HepG2 (cell line): ENCODE data around the gene CRHR1. TPM values are rescaled to one million over a fixed set of nuclear protein-coding genes. Genes with fewer than 3 reads are reported as not detected.

Experiments
- ATAC-seq: fragments of 200-7000 bp; cut with Tn5 transposase; 3 replicates; pipeline ENCODE4 v1.9.1; 2020; ENCODE audit warnings: mild to moderate bottlenecking, moderate library complexity
- BruUV-seq: library from RNA; stranded (reverse); fragments of 400-500 nt; replicated peaks from 2 replicates; lab custom pipeline; 2021; lab: Mats Ljungman, UMichigan
- CTCF ChIA-PET: fragments of 300-600 bp; formaldehyde crosslinking; extraction: SDS; loops from one replicate; lab custom pipeline; 2021; ENCODE audit warnings: low total read pairs, inconsistent platforms, low intra/inter-chr PET ratio; lab: Yijun Ruan, JAX
- POLR2A ChIA-PET: fragments of 350-600 bp; sonication (Branson Sonifier 250); formaldehyde crosslinking; loops from one replicate; lab custom pipeline; 2020; ENCODE audit warnings: antibody characterized with exemption, inconsistent platforms; lab: Yijun Ruan, JAX
- DNase-seq: peaks from one replicate; pipeline ENCODE4 v3.0.0-alpha.2; 2015; ENCODE audit warnings: low spot score
- FAIRE-seq: peaks from 3 replicates; lab custom pipeline; 2011; peaks lifted over from hg19 to GRCh38; lab: Jason Lieb, UNC
- H2AFZ ChIP-seq: one replicate; pipeline ENCODE4 v1.6.1; 2011; ENCODE audit warnings: low read length, inconsistent platforms
- H3K27ac ChIP-seq: fragments of 300-600 bp; 3 replicates; pipeline ENCODE4 v1.8.0; 2011; ENCODE audit warnings: mixed run types, mild to moderate bottlenecking, mixed read lengths, low read length, inconsistent platforms; ENCODE audit not compliant: insufficient read depth; ENCODE audit errors: extremely low read length
- H3K27me3 ChIP-seq, 2 experiments: fragments of 200-600 bp in 1 of 2; 2 replicates in 1 of 2; 3 replicates in 1 of 2; pipeline versions ENCODE4 v1.6.0 to v1.8.0; 2011; ENCODE audit warnings: low read length in 2 of 2, mild to moderate bottlenecking in 2 of 2, moderate library complexity in 2 of 2, inconsistent platforms in 1 of 2; ENCODE audit not compliant: insufficient read depth in 2 of 2, control insufficient read depth in 1 of 2
- H3K36me3 ChIP-seq, 2 experiments: fragments of 200-600 bp in 1 of 2; replicated peaks in 1 of 2; 2 replicates in 1 of 2; 3 replicates in 1 of 2; pipeline versions ENCODE4 v1.5.1 to v1.8.0; 2011; ENCODE audit warnings: low read length in 2 of 2, inconsistent platforms in 1 of 2; ENCODE audit not compliant: insufficient read depth in 2 of 2, control insufficient read depth in 1 of 2
- H3K4me1 ChIP-seq: 2 replicates; pipeline ENCODE4 v1.5.1; 2012; ENCODE audit warnings: low read length, inconsistent platforms; ENCODE audit not compliant: insufficient read depth
- H3K4me2 ChIP-seq: 2 replicates; pipeline ENCODE4 v1.6.0; 2011; ENCODE audit warnings: low read depth, low read length, inconsistent platforms
- H3K4me3 ChIP-seq, 3 experiments: fragments of 200-600 bp in 1 of 3; sonication (generic), shearing (Covaris generic) in 1 of 3; replicated peaks in 1 of 3; 2 replicates each; pipeline ENCODE4 v1.5.1; 2011 to 2016; ENCODE audit warnings: low read length in 3 of 3, inconsistent platforms in 2 of 3, low read depth in 2 of 3, mild to moderate bottlenecking in 2 of 3, control low read depth in 1 of 3, mixed read lengths in 1 of 3; ENCODE audit not compliant: insufficient read depth in 1 of 3
- H3K79me2 ChIP-seq: one replicate; pipeline ENCODE4 v1.6.1; 2011; ENCODE audit warnings: low read length, inconsistent platforms; ENCODE audit not compliant: insufficient read depth
- H3K9ac ChIP-seq: 2 replicates; pipeline ENCODE4 v1.6.0; 2011; ENCODE audit warnings: mild to moderate bottlenecking, low read depth, low read length, inconsistent platforms; ENCODE audit not compliant: insufficient read depth
- H3K9me3 ChIP-seq: 2 replicates; pipeline ENCODE4 v1.5.1; 2012; ENCODE audit warnings: mild to moderate bottlenecking, low read length
- H4K20me1 ChIP-seq: 2 replicates; pipeline ENCODE4 v1.6.0; 2011; ENCODE audit warnings: inconsistent platforms, mild to moderate bottlenecking, low read length, moderate library complexity; ENCODE audit not compliant: insufficient read depth
- DPF2 ChIP-seq: sonication (generic); formaldehyde crosslinking; IDR thresholded peaks from 2 replicates; pipeline ENCODE4 v1.4.0; 2020; ENCODE audit warnings: mild to moderate bottlenecking, low read depth, missing genetic modification reagents, borderline replicate concordance
- MIER3 ChIP-seq: IDR thresholded peaks from 2 replicates; pipeline ENCODE4 v1.6.1; 2016; ENCODE audit warnings: missing compliant biosample characterization, borderline replicate concordance
- PAF1 ChIP-seq: IDR thresholded peaks from 2 replicates; pipeline ENCODE4 v1.6.1; 2016; ENCODE audit warnings: missing genetic modification reagents, missing compliant biosample characterization
- PHF5A ChIP-seq: IDR thresholded peaks from one replicate; pipeline ENCODE4 v1.6.1; 2018; ENCODE audit warnings: low read depth, missing genetic modification reagents; ENCODE audit not compliant: unreplicated experiment
- PREB ChIP-seq: sonication (generic); formaldehyde crosslinking; IDR thresholded peaks from 2 replicates; pipeline ENCODE4 v1.4.0; 2020; ENCODE audit warnings: missing genetic modification reagents
- REXO4 ChIP-seq: sonication (generic); formaldehyde crosslinking; IDR thresholded peaks from 2 replicates; pipeline ENCODE4 v1.8.0; 2022; ENCODE audit warnings: missing genetic modification reagents, mild to moderate bottlenecking, borderline replicate concordance
- SMARCC2 ChIP-seq: fragments of 450-650 bp; IDR thresholded peaks from 2 replicates; pipeline ENCODE4 v1.6.1; 2017; ENCODE audit warnings: antibody characterized with exemption, mild to moderate bottlenecking
- TCF7L2 ChIP-seq: IDR thresholded peaks from 2 replicates; pipeline ENCODE4 v1.6.1; 2011; ENCODE audit warnings: mild to moderate bottlenecking, low read depth, low read length, moderate library complexity
- ZBTB14 ChIP-seq: sonication (generic); formaldehyde crosslinking; IDR thresholded peaks from 2 replicates; pipeline ENCODE4 v1.4.0; 2020; ENCODE audit warnings: missing genetic modification reagents
- ZFYVE20 ChIP-seq: sonication (generic); formaldehyde crosslinking; IDR thresholded peaks from 2 replicates; pipeline ENCODE4 v1.8.0; 2023; ENCODE audit warnings: low read depth, mild to moderate bottlenecking, moderate library complexity, missing genetic modification reagents, borderline replicate concordance
- ZHX1 ChIP-seq: sonication (generic); formaldehyde crosslinking; IDR thresholded peaks from 2 replicates; pipeline ENCODE4 v1.8.1; 2022; ENCODE audit warnings: low read depth, mild to moderate bottlenecking, missing genetic modification reagents
- ZNF235 ChIP-seq: sonication (generic); formaldehyde crosslinking; IDR thresholded peaks from 2 replicates; pipeline ENCODE4 v1.8.1; 2023; ENCODE audit warnings: mild to moderate bottlenecking, missing genetic modification reagents, borderline replicate concordance
- ZNF264 ChIP-seq: sonication (generic); formaldehyde crosslinking; IDR thresholded peaks from 2 replicates; pipeline ENCODE4 v1.4.0; 2020; ENCODE audit warnings: missing genetic modification reagents
- ZNF605 ChIP-seq: sonication (generic); formaldehyde crosslinking; IDR thresholded peaks from 2 replicates; pipeline ENCODE4 v1.8.0; 2022; ENCODE audit warnings: mild to moderate bottlenecking, missing genetic modification reagents
- ZNF609 ChIP-seq: sonication (generic); formaldehyde crosslinking; IDR thresholded peaks from 2 replicates; pipeline ENCODE4 v1.4.0; 2020; ENCODE audit warnings: mild to moderate bottlenecking, missing genetic modification reagents, borderline replicate concordance
- ZNF891 ChIP-seq: sonication (generic); formaldehyde crosslinking; IDR thresholded peaks from 2 replicates; pipeline ENCODE4 v1.5.0; 2020; ENCODE audit warnings: mild to moderate bottlenecking, missing genetic modification reagents
- WGBS: methylation state at CpG from one replicate; pipeline ENCODE4 v1.1.6; 2017; ENCODE audit warnings: low lambda C conversion rate; 5-methylcytosine and 5-hydroxymethylcytosine counted together
- in situ Hi-C: cut with HindIII; loops from 2 replicates; pipeline ENCODE4 v1.10.0; 2017; ENCODE audit warnings: low pct_unique_long_range_greater_than_20kb; ENCODE audit not compliant: extremely low pct_ligation_motif_present
- intact Hi-C: fragments of 100-400 bp; cut with micrococcal nuclease; formaldehyde crosslinking; loops from one replicate; pipeline ENCODE4 v1.10.0; 2022; ENCODE audit not compliant: unreplicated experiment
- polyA plus RNA-seq, 8 experiments: library from polyadenylated mRNA; depleted of rRNA in 3 of 8; stranded (reverse) in 7 of 8; unstranded in 1 of 8; fragments of >200 nt; fragmentation: Illumina TruSeq in 4 of 8; extraction: Trizol in 4 of 8; gene quantifications; 2 replicates each; pipeline versions ENCODE4 v1.2.1 to v1.2.3, GENCODE V29; 2011 to 2016; ENCODE audit warnings: low read depth in 4 of 8, missing spikeins in 1 of 8, mixed read lengths in 1 of 8; ENCODE audit not compliant: insufficient read depth in 1 of 8
- total RNA-seq, 5 experiments: library from RNA; depleted of rRNA; stranded (reverse); fragments of >200 nt; fragmentation: Illumina TruSeq; extraction: Trizol; gene quantifications; 2 replicates each; pipeline ENCODE4 v1.2.3, GENCODE V29; 2016; ENCODE audit warnings: low read depth in 1 of 5

The CRHR1 gene
- total and polyA plus RNA-seq, 2 of the 13 experiments (the other 11 are each of a cell fraction or from before 2014, with no cell fraction given): not detected

- peaks cover 29 to 93% of the 10 kb centered on the region in 2 experiments for H3K27me3 ChIP-seq
- POLR2A ChIA-PET: no interaction called here
- no peak for DNase-seq
Observed at GRCh38 chr17:45791935-45792334, 7.8 kb downstream of the CRHR1 start.

More at GRCh38 chr17:45791935-45792334, 7.8 kb downstream of the CRHR1 start:
- 13% methylated on average over 9 of the region's 9 CpGs for WGBS
- Histone ChIP-seq H3K4me3 (no peak overlapping the region), H3K79me2 (no peaks in the 10 kb centered on the region), H3K9ac (no peak overlapping the region), H3K27ac (no peak overlapping the region), H3K9me3 (no peaks in the 10 kb centered on the region), H3K4me1 (no peaks in the 10 kb centered on the region), H4K20me1 (no peaks in the 10 kb centered on the region; the same call in 1 of the 2 replicates), H2AFZ (no peak overlapping the region), H3K36me3 (no peaks in the 10 kb centered on the region), H3K4me2 (no peak overlapping the region)
- in situ Hi-C loops: no loop called here
- FAIRE-seq (no peak), ATAC-seq (no peak)
- no peak for TF ChIP-seq TCF7L2
- TF ChIP-seq PREB (CRISPR knock-in tag): no peak
- no peak for TF ChIP-seq PHF5A (CRISPR knock-in tag)
- TF ChIP-seq ZBTB14 (CRISPR knock-in tag): no peak
- TF ChIP-seq SMARCC2: no peak
- TF ChIP-seq REXO4 (CRISPR knock-in tag): no peak
- TF ChIP-seq ZNF264 (CRISPR knock-in tag): no peak
- no peak for TF ChIP-seq DPF2 (CRISPR knock-in tag)
- TF ChIP-seq ZHX1 (CRISPR knock-in tag): no peak
- no peak for TF ChIP-seq ZFYVE20
- no peak for TF ChIP-seq ZNF235 (CRISPR knock-in tag)
- TF ChIP-seq ZNF609 (CRISPR knock-in tag): no peak
- no peak for TF ChIP-seq ZNF605
- TF ChIP-seq PAF1: no peak
- no peak for TF ChIP-seq MIER3 (CRISPR knock-in tag)
- no peak for TF ChIP-seq ZNF891 (CRISPR knock-in tag)
- intact Hi-C loops: no loop called here
- no TSS peak for BruUV-seq
- CTCF ChIA-PET: no interaction called here
